Measurements from ENCODE around the gene SRGAP1. TPM values are rescaled to one million over a fixed set of nuclear protein-coding genes. Genes with fewer than 3 reads are reported as not detected.

The SRGAP1 gene
- total and polyA plus RNA-seq, 2 experiments from 2014 or later, result 9.2 to 10.8 TPM

- Histone ChIP-seq H3K27me3 (no peaks in the 10 kb centered on the region), H3K27ac (no peak overlapping the region), H3K36me3 (replicated peaks; ENCODE audit: insufficient read depth, low read depth) (no peaks in the 10 kb centered on the region), H2AFZ (no peak overlapping the region), H3K9me3 (ENCODE audit: low read depth) (no peaks in the 10 kb centered on the region), H3K4me2 (no peak overlapping the region), H3K4me1 (ENCODE audit: insufficient read depth) (peaks cover 4% of the 10 kb centered on the region), H3K4me3 (no peak overlapping the region), H4K20me1 (ENCODE audit: insufficient read depth, poor library complexity, severe bottlenecking) (no peaks in the 10 kb centered on the region), H3K9me2 (replicated peaks; ENCODE audit: insufficient read depth) (no peaks in the 10 kb centered on the region), H3K79me2 (peaks cover 2% of the 10 kb centered on the region)
- DNase-seq (ENCODE audit: low spot score), result no peak
- 93% methylated on average over 2 of the region's 2 CpGs for WGBS (ENCODE audit: low lambda C conversion rate, missing lambda C conversion rate)
- TF ChIP-seq EZH2phosphoT487 (IDR thresholded peaks at IDR 0.05; ENCODE audit: low read depth, severe bottlenecking, unreplicated experiment) (no peak), EZH2 (IDR thresholded peaks at IDR 0.05; ENCODE audit: borderline replicate concordance) (no peak)
- TF ChIP-seq, protein P1, sequence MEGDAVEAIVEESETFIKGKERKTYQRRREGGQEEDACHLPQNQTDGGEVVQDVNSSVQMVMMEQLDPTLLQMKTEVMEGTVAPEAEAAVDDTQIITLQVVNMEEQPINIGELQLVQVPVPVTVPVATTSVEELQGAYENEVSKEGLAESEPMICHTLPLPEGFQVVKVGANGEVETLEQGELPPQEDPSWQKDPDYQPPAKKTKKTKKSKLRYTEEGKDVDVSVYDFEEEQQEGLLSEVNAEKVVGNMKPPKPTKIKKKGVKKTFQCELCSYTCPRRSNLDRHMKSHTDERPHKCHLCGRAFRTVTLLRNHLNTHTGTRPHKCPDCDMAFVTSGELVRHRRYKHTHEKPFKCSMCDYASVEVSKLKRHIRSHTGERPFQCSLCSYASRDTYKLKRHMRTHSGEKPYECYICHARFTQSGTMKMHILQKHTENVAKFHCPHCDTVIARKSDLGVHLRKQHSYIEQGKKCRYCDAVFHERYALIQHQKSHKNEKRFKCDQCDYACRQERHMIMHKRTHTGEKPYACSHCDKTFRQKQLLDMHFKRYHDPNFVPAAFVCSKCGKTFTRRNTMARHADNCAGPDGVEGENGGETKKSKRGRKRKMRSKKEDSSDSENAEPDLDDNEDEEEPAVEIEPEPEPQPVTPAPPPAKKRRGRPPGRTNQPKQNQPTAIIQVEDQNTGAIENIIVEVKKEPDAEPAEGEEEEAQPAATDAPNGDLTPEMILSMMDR (IDR thresholded peaks at IDR 0.05; ENCODE audit: poor library complexity), result no peak
Measured at GRCh38 chr12:63985945-63986344, 141.4 kb downstream of the SRGAP1 start.

DNA sequence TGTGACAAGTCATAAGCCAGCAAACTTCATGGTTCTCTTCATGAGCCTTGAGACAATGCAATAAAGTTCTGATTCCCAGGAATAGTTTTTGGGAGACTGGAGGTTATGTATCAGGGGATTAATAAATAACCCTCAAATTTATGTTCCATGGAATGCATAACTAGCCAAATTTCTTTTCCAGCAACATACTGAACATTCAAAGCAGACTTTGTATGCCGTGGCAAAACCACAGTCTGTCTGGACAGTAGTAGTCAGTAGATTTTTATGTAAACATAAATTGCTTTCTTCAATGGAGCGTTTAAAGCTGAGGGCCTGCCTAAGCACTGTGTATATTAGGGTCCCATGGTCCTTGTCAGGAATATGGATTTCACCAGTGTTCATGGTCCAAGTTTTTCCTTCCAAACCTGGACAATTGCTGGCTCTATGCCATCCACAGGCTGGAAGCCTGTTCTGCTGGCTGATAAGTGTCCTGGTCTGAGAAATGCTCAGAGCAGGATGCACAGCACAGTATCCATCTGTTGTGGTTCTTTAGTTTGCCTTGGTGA lies 144.9 kb downstream of the SRGAP1 start:
- 67% methylated on average over 2 of the region's 2 CpGs for WGBS (ENCODE audit: low lambda C conversion rate, missing lambda C conversion rate)
- Histone ChIP-seq H3K9me3 (ENCODE audit: low read depth) (no peaks in the 10 kb centered on the region), H3K27me3 (no peaks in the 10 kb centered on the region), H3K79me2 (peaks cover 2% of the 10 kb centered on the region), H2AFZ (no peak overlapping the region), H3K9me2 (replicated peaks; ENCODE audit: insufficient read depth) (no peaks in the 10 kb centered on the region), H3K36me3 (replicated peaks; ENCODE audit: insufficient read depth, low read depth) (no peaks in the 10 kb centered on the region), H3K4me2 (no peak overlapping the region), H4K20me1 (ENCODE audit: insufficient read depth, poor library complexity, severe bottlenecking) (no peaks in the 10 kb centered on the region), H3K27ac (no peak overlapping the region), H3K4me3 (no peak overlapping the region), H3K4me1 (ENCODE audit: insufficient read depth) (peaks cover 1% of the 10 kb centered on the region)
- no peak for DNase-seq (ENCODE audit: low spot score)
- TF ChIP-seq EZH2 (IDR thresholded peaks at IDR 0.05; ENCODE audit: borderline replicate concordance) (no peak), EZH2phosphoT487 (IDR thresholded peaks at IDR 0.05; ENCODE audit: low read depth, severe bottlenecking, unreplicated experiment) (no peak)
- TF ChIP-seq, protein P1 (IDR thresholded peaks at IDR 0.05; ENCODE audit: poor library complexity), result no peak

- Histone ChIP-seq H2AFZ (no peak overlapping the region), H3K36me3 (replicated peaks; ENCODE audit: insufficient read depth, low read depth) (no peaks in the 10 kb centered on the region), H4K20me1 (ENCODE audit: insufficient read depth, poor library complexity, severe bottlenecking) (no peaks in the 10 kb centered on the region), H3K4me2 (no peak overlapping the region), H3K27me3 (no peaks in the 10 kb centered on the region), H3K9me3 (ENCODE audit: low read depth) (no peaks in the 10 kb centered on the region), H3K4me1 (ENCODE audit: insufficient read depth) (peaks cover 5% of the 10 kb centered on the region), H3K9me2 (replicated peaks; ENCODE audit: insufficient read depth) (no peaks in the 10 kb centered on the region), H3K27ac (no peak overlapping the region), H3K4me3 (no peak overlapping the region), H3K79me2 (no peaks in the 10 kb centered on the region)
- 86% methylated on average over 7 of the region's 7 CpGs for WGBS (ENCODE audit: low lambda C conversion rate, missing lambda C conversion rate)
- TF ChIP-seq EZH2phosphoT487 (IDR thresholded peaks at IDR 0.05; ENCODE audit: low read depth, severe bottlenecking, unreplicated experiment) (no peak), EZH2 (IDR thresholded peaks at IDR 0.05; ENCODE audit: borderline replicate concordance) (no peak)
- TF ChIP-seq, protein P1 (IDR thresholded peaks at IDR 0.05; ENCODE audit: poor library complexity), result no peak
- DNase-seq (ENCODE audit: low spot score), result no peak
Measured at GRCh38 chr12:63990828-63991547, 146.5 kb downstream of the SRGAP1 start.
